GM21367 (cell line): ENCODE measurements around the gene FHAD1.

ENCODE experiments used
- ATAC-seq: cut with Tn5 transposase; IDR thresholded peaks from one replicate; pipeline ENCODE4 v1.9.1; 2021; ENCODE audit not compliant: unreplicated experiment

The FHAD1 gene

GRCh38 chr1:15245593-15246360, 1.2 kb upstream of the FHAD1 start:
- ATAC-seq: no peak

- no peak for ATAC-seq
Observed at GRCh38 chr1:15248216-15248615, 1.2 kb downstream of the FHAD1 start.

GRCh38 chr1:15249081-15249480, 2.1 kb downstream of the FHAD1 start:
- no peak for ATAC-seq

- ATAC-seq: no peak
Observed at GRCh38 chr1:15251857-15252835, 5.1 kb downstream of the FHAD1 start.

GRCh38 chr1:15254559-15254958, 7.5 kb downstream of the FHAD1 start:
- ATAC-seq: no peak

GRCh38 chr1:15255582-15256149, 8.6 kb downstream of the FHAD1 start:
- no peak for ATAC-seq

- ATAC-seq: no peak
Observed at GRCh38 chr1:15256584-15256983, 9.6 kb downstream of the FHAD1 start.

- no peak for ATAC-seq
Observed at GRCh38 chr1:15257309-15257708, 10.3 kb downstream of the FHAD1 start.

- ATAC-seq: no peak
Observed at GRCh38 chr1:15258833-15259621, 12.0 kb downstream of the FHAD1 start.

- no peak for ATAC-seq
Observed at GRCh38 chr1:15259622-15260007, 12.6 kb downstream of the FHAD1 start.

GRCh38 chr1:15260418-15261154, 13.6 kb downstream of the FHAD1 start:
- no peak for ATAC-seq

GRCh38 chr1:15261155-15262002, 14.4 kb downstream of the FHAD1 start:
- no peak for ATAC-seq

- ATAC-seq: no peak
Observed at GRCh38 chr1:15262003-15262377, 15.0 kb downstream of the FHAD1 start.

GRCh38 chr1:15262706-15263105, 15.7 kb downstream of the FHAD1 start:
- no peak for ATAC-seq

- ATAC-seq: no peak
Observed at GRCh38 chr1:15264769-15265168, 17.7 kb downstream of the FHAD1 start.

GRCh38 chr1:15271196-15271595, 24.2 kb downstream of the FHAD1 start:
- ATAC-seq: no peak

- ATAC-seq: no peak
Observed at GRCh38 chr1:15272009-15272781, 25.2 kb downstream of the FHAD1 start.

- no peak for ATAC-seq
Observed at GRCh38 chr1:15272782-15273127, 25.7 kb downstream of the FHAD1 start.

- no peak for ATAC-seq
Observed at GRCh38 chr1:15273274-15273673, 26.3 kb downstream of the FHAD1 start.
